ENCODE results near the gene SERPINE2. TPM values are rescaled to one million over a fixed set of nuclear protein-coding genes. Genes with fewer than 3 reads are reported as not detected.

Gene SERPINE2
- 6.1 TPM for total RNA-seq
- long read RNA-seq, transcript SERPINE2-202 (9 exons, 2,161 nt) = major isoform, 6 of 6 reads
- long read RNA-seq, partial matches to known transcripts = 0 of 6 reads
- long read RNA-seq, other reads (novel, unspliced or antisense) = 0 of 6 reads

- intact Hi-C loops (cut with DNase I) = loop anchor here (5.0 kb wide), 1 partner anchor 42 kb away; no protein-coding TSS in a partner anchor
- peak; percentile 75 for DNase-seq (ENCODE audit: missing footprints)
- ATAC-seq = peak; percentile 62
These were observed at the start of gene SERPINE2 for GRCh38 chr2:224039080-224039769. Gene SERPINE2 (minus strand): TSS chr2:224039286. CDS start chr2:224001900, 37,386 bp downstream.

- ATAC-seq = no peak
- no peak for DNase-seq (ENCODE audit: missing footprints)
- intact Hi-C loops (cut with DNase I) = no loop called here
These were observed 47.3 kb upstream of the SERPINE2 start for GRCh38 chr2:224086226-224086914.

- intact Hi-C loops (cut with DNase I) = no loop called here
- DNase-seq (ENCODE audit: missing footprints) (no peak), ATAC-seq (no peak)
These were observed 46.7 kb upstream of the SERPINE2 start for GRCh38 chr2:224085811-224086210.

GRCh38 chr2:224085246-224085645 lies 46.2 kb upstream of the SERPINE2 start:
- intact Hi-C loops (cut with DNase I) = no loop called here
- DNase-seq (ENCODE audit: missing footprints) (no peak), ATAC-seq (no peak)

GRCh38 chr2:224084266-224084892 lies 45.3 kb upstream of the SERPINE2 start:
- intact Hi-C loops (cut with DNase I) = no loop called here
- ATAC-seq = peak; percentile 67
- DNase-seq (ENCODE audit: missing footprints) = no peak

- ATAC-seq = no peak
- DNase-seq (ENCODE audit: missing footprints) = no peak
- intact Hi-C loops (cut with DNase I) = no loop called here
These were observed 44.6 kb upstream of the SERPINE2 start for GRCh38 chr2:224083638-224084037.

- intact Hi-C loops (cut with DNase I) = no loop called here
- no peak for DNase-seq (ENCODE audit: missing footprints)
- ATAC-seq = no peak
These were observed 39.6 kb upstream of the SERPINE2 start for GRCh38 chr2:224078656-224079055.

GRCh38 chr2:224077773-224078507 lies 38.9 kb upstream of the SERPINE2 start:
- ATAC-seq (no peak), DNase-seq (ENCODE audit: missing footprints) (no peak)
- intact Hi-C loops (cut with DNase I) = no loop called here

GRCh38 chr2:224075588-224075987 lies 36.5 kb upstream of the SERPINE2 start:
- no peak for ATAC-seq
- intact Hi-C loops (cut with DNase I) = no loop called here
- DNase-seq (ENCODE audit: missing footprints) = no peak

- intact Hi-C loops (cut with DNase I) = no loop called here
- DNase-seq (ENCODE audit: missing footprints) (no peak), ATAC-seq (no peak)
These were observed 34.6 kb upstream of the SERPINE2 start for GRCh38 chr2:224073676-224074075.

- ATAC-seq (peak; percentile 94), DNase-seq (ENCODE audit: missing footprints) (peak; percentile 80)
- intact Hi-C loops (cut with DNase I) = no loop called here
These were observed 33.6 kb upstream of the SERPINE2 start for GRCh38 chr2:224072541-224073188.

- ATAC-seq (no peak), DNase-seq (ENCODE audit: missing footprints) (no peak)
- intact Hi-C loops (cut with DNase I) = no loop called here
These were observed 30.1 kb upstream of the SERPINE2 start for GRCh38 chr2:224069172-224069571.

- ATAC-seq (no peak), DNase-seq (ENCODE audit: missing footprints) (no peak)
- intact Hi-C loops (cut with DNase I) = no loop called here
These were observed 24.2 kb upstream of the SERPINE2 start for GRCh38 chr2:224063298-224063648.

- ATAC-seq = no peak
- intact Hi-C loops (cut with DNase I) = no loop called here
- no peak for DNase-seq (ENCODE audit: missing footprints)
These were observed 23.6 kb upstream of the SERPINE2 start for GRCh38 chr2:224062481-224063297.

- ATAC-seq (no peak), DNase-seq (ENCODE audit: missing footprints) (no peak)
- intact Hi-C loops (cut with DNase I) = no loop called here
These were observed 21.8 kb upstream of the SERPINE2 start for GRCh38 chr2:224060783-224061482.

- intact Hi-C loops (cut with DNase I) = no loop called here
- DNase-seq (ENCODE audit: missing footprints) (no peak), ATAC-seq (no peak)
These were observed 20.1 kb upstream of the SERPINE2 start for GRCh38 chr2:224059178-224059577.

- ATAC-seq = no peak
- intact Hi-C loops (cut with DNase I) = no loop called here
- DNase-seq (ENCODE audit: missing footprints) = no peak
These were observed 19.1 kb upstream of the SERPINE2 start for GRCh38 chr2:224058048-224058775.

Data from Right ventricle myocardium inferior (tissue), 1 donor.